Activated T-cell treated with anti-CD3 and anti-CD28 coated beads for 1 hour (primary cell): ENCODE measurements around the gene SPRR2A.
"Not testable (repeated sequence)": the region's sequence is repeated elsewhere in the genome, so short reads cannot be mapped to it uniquely, and the experiment has no call there.

ENCODE experiments used
- DNase-seq: peaks from one replicate; pipeline ENCODE4 v3.0.0-alpha.2; 2020; ENCODE audit warnings: low read depth

Gene SPRR2A

GRCh38 chr1:153024413-153024812 lies 32.9 kb downstream of the SPRR2A start:
- no peak for DNase-seq

- no peak for DNase-seq
Observed at GRCh38 chr1:153023109-153023508, 34.2 kb downstream of the SPRR2A start.

GRCh38 chr1:153022340-153022739 lies 35.0 kb downstream of the SPRR2A start:
- DNase-seq: not testable (repeated sequence)

- DNase-seq: not testable (repeated sequence)
Observed at GRCh38 chr1:153021829-153022228, 35.5 kb downstream of the SPRR2A start.

GRCh38 chr1:153011235-153011758 lies 46.0 kb downstream of the SPRR2A start:
- not testable (repeated sequence) for DNase-seq
